ENCODE results near the gene FBXO7. TPM values are rescaled to one million over a fixed set of nuclear protein-coding genes. Genes with fewer than 3 reads are reported as not detected.

Gene FBXO7
- total and polyA plus RNA-seq, 2 experiments from 2014 or later, result 82.7 to 94.2 TPM

DNA sequence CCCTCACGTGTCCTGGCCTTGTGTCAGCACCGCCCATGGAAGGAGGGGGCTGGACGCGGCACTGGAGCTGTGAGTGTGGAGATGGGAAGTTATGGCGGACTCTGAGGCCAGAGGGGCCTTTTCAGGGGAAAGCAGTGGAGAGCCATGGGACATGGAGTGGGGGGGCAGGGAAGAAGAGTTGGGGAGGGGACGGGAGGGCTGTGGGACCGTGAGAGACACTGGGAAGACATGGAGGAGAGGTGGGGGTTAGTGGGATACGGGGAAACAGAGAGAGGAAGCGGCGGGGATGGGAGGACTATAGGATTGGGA is 58.2 kb downstream of the FBXO7 start:
- TF ChIP-seq EZH2phosphoT487 (IDR thresholded peaks at IDR 0.05; ENCODE audit: low read depth, severe bottlenecking, unreplicated experiment) (no peak), EZH2 (IDR thresholded peaks at IDR 0.05; ENCODE audit: borderline replicate concordance) (no peak)
- TF ChIP-seq, protein P1, sequence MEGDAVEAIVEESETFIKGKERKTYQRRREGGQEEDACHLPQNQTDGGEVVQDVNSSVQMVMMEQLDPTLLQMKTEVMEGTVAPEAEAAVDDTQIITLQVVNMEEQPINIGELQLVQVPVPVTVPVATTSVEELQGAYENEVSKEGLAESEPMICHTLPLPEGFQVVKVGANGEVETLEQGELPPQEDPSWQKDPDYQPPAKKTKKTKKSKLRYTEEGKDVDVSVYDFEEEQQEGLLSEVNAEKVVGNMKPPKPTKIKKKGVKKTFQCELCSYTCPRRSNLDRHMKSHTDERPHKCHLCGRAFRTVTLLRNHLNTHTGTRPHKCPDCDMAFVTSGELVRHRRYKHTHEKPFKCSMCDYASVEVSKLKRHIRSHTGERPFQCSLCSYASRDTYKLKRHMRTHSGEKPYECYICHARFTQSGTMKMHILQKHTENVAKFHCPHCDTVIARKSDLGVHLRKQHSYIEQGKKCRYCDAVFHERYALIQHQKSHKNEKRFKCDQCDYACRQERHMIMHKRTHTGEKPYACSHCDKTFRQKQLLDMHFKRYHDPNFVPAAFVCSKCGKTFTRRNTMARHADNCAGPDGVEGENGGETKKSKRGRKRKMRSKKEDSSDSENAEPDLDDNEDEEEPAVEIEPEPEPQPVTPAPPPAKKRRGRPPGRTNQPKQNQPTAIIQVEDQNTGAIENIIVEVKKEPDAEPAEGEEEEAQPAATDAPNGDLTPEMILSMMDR (IDR thresholded peaks at IDR 0.05; ENCODE audit: poor library complexity), result no peak
- Histone ChIP-seq H3K79me2 (no peaks in the 10 kb centered on the region), H3K4me1 (ENCODE audit: insufficient read depth) (peaks cover 44% of the 10 kb centered on the region), H3K4me3 (no peak overlapping the region), H3K27ac (no peak overlapping the region), H3K27me3 (no peaks in the 10 kb centered on the region), H2AFZ (no peak overlapping the region), H4K20me1 (ENCODE audit: insufficient read depth, poor library complexity, severe bottlenecking) (no peaks in the 10 kb centered on the region), H3K9me2 (replicated peaks; ENCODE audit: insufficient read depth) (no peaks in the 10 kb centered on the region), H3K9me3 (ENCODE audit: low read depth) (no peaks in the 10 kb centered on the region), H3K4me2 (peak overlapping the region; percentile 63), H3K36me3 (replicated peaks; ENCODE audit: insufficient read depth, low read depth) (no peaks in the 10 kb centered on the region)
- 57% methylated on average over 5 of the region's 10 CpGs for WGBS (ENCODE audit: low lambda C conversion rate, missing lambda C conversion rate)
- DNase-seq (ENCODE audit: low spot score), result peak; percentile 75

DNA sequence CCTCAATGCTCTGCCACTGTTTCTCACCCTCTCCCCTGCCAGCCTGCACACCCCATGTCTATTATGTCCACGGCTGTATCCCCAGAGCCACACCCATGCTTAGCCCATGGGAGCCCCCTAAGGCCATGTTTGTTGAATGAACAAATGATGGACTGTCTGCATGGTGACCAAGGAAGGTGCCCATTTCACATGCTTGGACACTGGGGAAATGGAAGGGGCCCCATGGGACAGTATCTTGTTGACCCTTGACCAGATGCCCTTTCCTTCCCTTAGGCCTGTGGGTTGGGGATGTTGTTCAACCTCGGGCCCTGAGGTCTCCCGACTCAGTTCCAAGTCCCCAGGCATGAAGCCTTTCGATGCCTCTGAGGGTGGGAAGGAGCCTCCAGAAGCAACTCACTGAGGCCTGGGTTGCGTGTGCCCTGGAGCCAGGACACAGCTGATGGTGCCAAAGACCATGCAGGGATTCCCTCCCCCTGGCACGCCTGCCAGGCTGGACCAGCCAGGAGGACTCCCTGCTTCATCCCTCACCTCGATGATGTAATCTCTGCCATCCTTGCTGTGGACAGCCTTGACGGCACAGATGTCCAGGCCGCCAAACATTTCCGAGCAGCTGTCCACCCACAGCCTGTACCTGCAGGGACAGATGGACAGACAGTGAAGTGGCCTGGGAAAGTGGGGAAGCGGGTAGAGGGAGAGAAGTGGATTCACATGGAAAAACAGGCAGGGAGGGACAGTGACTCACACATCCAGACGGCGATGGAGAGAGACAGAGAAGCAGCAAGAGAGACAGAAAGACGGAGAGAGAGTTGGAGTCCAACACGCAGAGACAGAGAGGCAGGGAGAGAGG is 58.9 kb downstream of the FBXO7 start:
- peak; percentile 30 for DNase-seq (ENCODE audit: low spot score)
- Histone ChIP-seq H3K9me2 (replicated peaks; ENCODE audit: insufficient read depth) (no peaks in the 10 kb centered on the region), H3K9me3 (ENCODE audit: low read depth) (no peaks in the 10 kb centered on the region), H3K79me2 (no peaks in the 10 kb centered on the region), H3K36me3 (replicated peaks; ENCODE audit: insufficient read depth, low read depth) (no peaks in the 10 kb centered on the region), H3K4me2 (peak overlapping the region; percentile 34), H4K20me1 (ENCODE audit: insufficient read depth, poor library complexity, severe bottlenecking) (no peaks in the 10 kb centered on the region), H3K27ac (peak overlapping the region; percentile 71), H3K4me1 (ENCODE audit: insufficient read depth) (peaks cover 44% of the 10 kb centered on the region), H3K27me3 (no peaks in the 10 kb centered on the region), H3K4me3 (no peak overlapping the region), H2AFZ (no peak overlapping the region)
- WGBS (ENCODE audit: low lambda C conversion rate, missing lambda C conversion rate), result 84% methylated on average over 15 of the region's 15 CpGs
- TF ChIP-seq, protein P1 (IDR thresholded peaks at IDR 0.05; ENCODE audit: poor library complexity), result no peak
- TF ChIP-seq EZH2phosphoT487 (IDR thresholded peaks at IDR 0.05; ENCODE audit: low read depth, severe bottlenecking, unreplicated experiment) (no peak), EZH2 (IDR thresholded peaks at IDR 0.05; ENCODE audit: borderline replicate concordance) (no peak)

DNA sequence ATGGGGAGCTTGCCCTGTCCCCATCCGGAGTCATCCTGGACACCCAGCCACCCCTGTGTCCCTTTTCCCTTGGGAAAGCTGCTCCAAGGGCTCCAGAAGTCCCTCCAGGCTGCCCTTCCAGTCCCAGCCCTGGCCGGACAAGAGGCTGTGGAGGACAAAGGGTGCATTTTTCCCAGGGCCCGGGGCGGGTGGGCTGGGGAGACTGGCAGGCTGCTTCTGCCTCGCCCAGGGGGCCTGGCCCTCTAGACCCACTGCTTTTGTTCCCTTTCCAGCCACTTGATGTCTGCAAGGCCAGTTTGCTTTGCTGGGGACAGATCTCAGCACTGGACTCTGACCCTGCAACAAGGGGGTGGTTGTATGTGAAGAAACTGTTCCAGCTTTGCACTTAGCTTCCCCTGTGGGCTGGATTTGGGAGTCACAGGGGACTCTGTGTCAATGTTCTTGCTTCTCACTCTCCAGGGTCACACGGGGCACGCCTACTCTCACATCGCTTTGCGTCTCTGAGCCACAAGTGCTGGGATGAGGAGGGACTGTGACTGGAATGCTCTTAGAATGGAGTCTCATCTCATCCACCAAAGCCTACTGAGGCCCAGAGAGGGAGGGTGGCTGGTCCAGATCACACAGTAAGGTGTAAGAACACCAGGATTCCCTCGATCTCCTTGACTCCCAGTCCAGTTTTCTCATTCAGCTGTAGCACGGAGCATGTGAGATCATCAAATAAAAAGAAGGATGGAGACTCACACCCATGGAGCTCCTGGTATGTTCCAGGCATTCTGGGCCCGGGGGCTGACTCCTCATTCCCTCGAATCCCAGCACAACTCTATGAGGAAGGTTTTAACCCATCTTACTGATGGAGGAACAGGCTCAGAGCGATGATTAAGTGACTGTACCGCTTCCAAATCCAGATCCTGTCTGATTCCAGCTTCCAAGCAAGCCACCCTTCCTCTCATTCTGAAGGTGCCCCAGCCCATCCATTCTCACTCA is 59.9 kb downstream of the FBXO7 start:
- Histone ChIP-seq H3K36me3 (replicated peaks; ENCODE audit: insufficient read depth, low read depth) (no peaks in the 10 kb centered on the region), H3K9me3 (ENCODE audit: low read depth) (no peaks in the 10 kb centered on the region), H3K4me1 (ENCODE audit: insufficient read depth) (peaks cover 40% of the 10 kb centered on the region), H3K4me3 (no peak overlapping the region), H3K9me2 (replicated peaks; ENCODE audit: insufficient read depth) (no peaks in the 10 kb centered on the region), H3K27ac (peak overlapping the region; percentile 71), H4K20me1 (ENCODE audit: insufficient read depth, poor library complexity, severe bottlenecking) (no peaks in the 10 kb centered on the region), H3K79me2 (no peaks in the 10 kb centered on the region), H2AFZ (no peak overlapping the region), H3K4me2 (peak overlapping the region; percentile 34), H3K27me3 (no peaks in the 10 kb centered on the region)
- DNase-seq (ENCODE audit: low spot score), result peak; percentile 65
- WGBS (ENCODE audit: low lambda C conversion rate, missing lambda C conversion rate), result 78% methylated on average over 15 of the region's 15 CpGs
- TF ChIP-seq EZH2 (IDR thresholded peaks at IDR 0.05; ENCODE audit: borderline replicate concordance), result no peak
- TF ChIP-seq EZH2phosphoT487 (IDR thresholded peaks at IDR 0.05; ENCODE audit: low read depth, severe bottlenecking, unreplicated experiment), result no peak
- TF ChIP-seq, protein P1 (IDR thresholded peaks at IDR 0.05; ENCODE audit: poor library complexity), result no peak

All from hepatocyte (in vitro differentiated cells).